ENCODE data around the gene SFMBT2. TPM values are rescaled to one million over a fixed set of nuclear protein-coding genes. Genes with fewer than 3 reads are reported as not detected.

The SFMBT2 gene
- total and polyA plus RNA-seq, 2 of the 13 experiments (the other 11 are each of a cell fraction or from before 2014, with no cell fraction given), result 0.01 to 0.02 TPM

- no peaks in the 10 kb centered on the region for H3K36me3 ChIP-seq (replicated peaks in 1 of 2; ENCODE audit: control insufficient read depth in 1 of 2, insufficient read depth in 2 of 2, low read length in 2 of 2)
- ATAC-seq (no peak), DNase-seq (ENCODE audit: low spot score) (no peak), FAIRE-seq (no peak)
- TF ChIP-seq PTBP1 (IDR thresholded peaks at IDR 0.05; ENCODE audit: low read depth, low read length, poor library complexity, severe bottlenecking), result no peak
- H2AFZ ChIP-seq (ENCODE audit: low read length), result no peak overlapping the region
- H3K27ac ChIP-seq (ENCODE audit: extremely low read length, insufficient read depth, low read length), result no peak overlapping the region
- H3K4me3 ChIP-seq (replicated peaks in 1 of 3; ENCODE audit: insufficient read depth in 1 of 3, low read depth in 2 of 3, low read length in 3 of 3), result no peak overlapping the region
- no TSS peak for BruUV-seq (replicated peaks)
- H3K4me2 ChIP-seq (ENCODE audit: low read depth, low read length), result no peak overlapping the region
- WGBS (ENCODE audit: low lambda C conversion rate), result 0% methylated on average over 1 of the region's 1 CpG
- H4K20me1 ChIP-seq (ENCODE audit: insufficient read depth, low read length), result no peaks in the 10 kb centered on the region
- intact Hi-C loops (cut with micrococcal nuclease; ENCODE audit: unreplicated experiment), result no loop called here
- H3K9ac ChIP-seq (ENCODE audit: insufficient read depth, low read depth, low read length), result no peak overlapping the region
- ChIA-PET POLR2A (no interaction called here), CTCF (ENCODE audit: low intra/inter-chr PET ratio, low total read pairs) (no interaction called here)
- H3K4me1 ChIP-seq (ENCODE audit: insufficient read depth, low read length), result no peaks in the 10 kb centered on the region
- H3K9me3 ChIP-seq (ENCODE audit: low read length), result no peaks in the 10 kb centered on the region
- in situ Hi-C loops (cut with HindIII; ENCODE audit: extremely low pct_ligation_motif_present, low pct_unique_long_range_greater_than_20kb), result no loop called here
- peaks cover 0 to 5% of the 10 kb centered on the region in 2 experiments; a peak in 1 of 5 replicates for H3K27me3 ChIP-seq (ENCODE audit: control insufficient read depth in 1 of 2, insufficient read depth in 2 of 2, low read length in 2 of 2)
- no peaks in the 10 kb centered on the region for H3K79me2 ChIP-seq (ENCODE audit: insufficient read depth, low read length)
These were observed 7.2 kb downstream of the SFMBT2 start for GRCh38 chr10:7403620-7404019.

- Histone ChIP-seq H3K27ac (ENCODE audit: extremely low read length, insufficient read depth, low read length) (no peak overlapping the region), H3K9me3 (ENCODE audit: low read length) (no peaks in the 10 kb centered on the region), H3K36me3 (replicated peaks in 1 of 2; ENCODE audit: control insufficient read depth in 1 of 2, insufficient read depth in 2 of 2, low read length in 2 of 2) (no peaks in the 10 kb centered on the region), H3K9ac (ENCODE audit: insufficient read depth, low read depth, low read length) (no peak overlapping the region), H3K4me1 (ENCODE audit: insufficient read depth, low read length) (no peaks in the 10 kb centered on the region), H4K20me1 (ENCODE audit: insufficient read depth, low read length) (no peaks in the 10 kb centered on the region), H3K79me2 (ENCODE audit: insufficient read depth, low read length) (no peaks in the 10 kb centered on the region), H2AFZ (ENCODE audit: low read length) (no peak overlapping the region), H3K27me3 (ENCODE audit: control insufficient read depth in 1 of 2, insufficient read depth in 2 of 2, low read length in 2 of 2) (0 out of 5 replicates have a peak, but pooled peaks cover 0 to 2% of the 10 kb centered on the region in 2 experiments), H3K4me2 (ENCODE audit: low read depth, low read length) (no peak overlapping the region), H3K4me3 (replicated peaks in 1 of 3; ENCODE audit: insufficient read depth in 1 of 3, low read depth in 2 of 3, low read length in 3 of 3) (no peak overlapping the region)
- ChIA-PET CTCF (ENCODE audit: low intra/inter-chr PET ratio, low total read pairs) (no interaction called here), POLR2A (no interaction called here)
- TF ChIP-seq KLF9 (CRISPR knock-in tag; IDR thresholded peaks at IDR 0.05; ENCODE audit: low read depth) (no peak), ZFP62 (CRISPR knock-in tag; IDR thresholded peaks at IDR 0.05) (no peak), ZNF674 (CRISPR knock-in tag; IDR thresholded peaks at IDR 0.05; ENCODE audit: low read depth) (no peak), NBN (conservative IDR thresholded peaks at IDR 0.05) (no peak)
- intact Hi-C loops (cut with micrococcal nuclease; ENCODE audit: unreplicated experiment) (no loop called here), in situ Hi-C loops (cut with HindIII; ENCODE audit: extremely low pct_ligation_motif_present, low pct_unique_long_range_greater_than_20kb) (no loop called here)
- no TSS peak for BruUV-seq (replicated peaks)
- ATAC-seq (no peak), DNase-seq (ENCODE audit: low spot score) (no peak), FAIRE-seq (no peak)
- WGBS (ENCODE audit: low lambda C conversion rate), result 50% methylated on average over 8 of the region's 8 CpGs
These were observed 9.1 kb downstream of the SFMBT2 start for GRCh38 chr10:7401782-7402181.

Data from HepG2 (cell line).